ENCODE measurements around the gene LAMTOR1. TPM values are rescaled to one million over a fixed set of nuclear protein-coding genes. Genes with fewer than 3 reads are reported as not detected.

The LAMTOR1 gene
- total and polyA plus RNA-seq, 5 donors from 2014 or later = 48.5 to 116 (median 101) TPM

- H3K4me1 Mint-ChIP-seq = peaks cover 2 to 16% (median 7%) of the 10 kb centered on the region in 4 donors
- peak overlapping the region in 2 of 3 donors; percentile 44 to 80 for H3K27ac Mint-ChIP-seq
- ATAC-seq (ENCODE audit: low read depth in 2 of 2) (no peak), DNase-seq (no peak)
- no peak overlapping the region for H3K4me3 ChIP-seq (ENCODE audit: low read depth, low read length)
- no peak overlapping the region for H3K27ac ChIP-seq (ENCODE audit: insufficient read depth, low read length, poor library complexity, severe bottlenecking)
- H3K27me3 Mint-ChIP-seq = no peaks in the 10 kb centered on the region
- H3K4me1 ChIP-seq (ENCODE audit: control insufficient read depth, insufficient read depth, low read length, poor library complexity, severe bottlenecking) = peaks cover under 1% of the 10 kb centered on the region
- H3K36me3 ChIP-seq (ENCODE audit: control insufficient read depth, insufficient read depth, low read length) = no peaks in the 10 kb centered on the region
- H3K9me3 Mint-ChIP-seq = no peaks in the 10 kb centered on the region
- peaks cover 3% of the 10 kb centered on the region for H3K36me3 Mint-ChIP-seq
- no peaks in the 10 kb centered on the region for H3K27me3 ChIP-seq (ENCODE audit: control insufficient read depth, insufficient read depth, low read length)
- no peaks in the 10 kb centered on the region for H3K9me3 ChIP-seq (ENCODE audit: control insufficient read depth in 2 of 2, low read length in 2 of 2)
- H3K4me3 Mint-ChIP-seq = no peak overlapping the region
Measured at GRCh38 chr11:72048766-72049460, 54.2 kb downstream of the LAMTOR1 start.

Other genes with a start within 250 kb of the LAMTOR1 start
- gene DEFB131B, start 224.8 kb downstream of the LAMTOR1 start, total RNA-seq = not detected
- not detected for gene DEFB131B, start 224.8 kb downstream of the LAMTOR1 start, polyA plus RNA-seq
- gene XNDC1N, start 174.7 kb downstream of the LAMTOR1 start, total RNA-seq = 21.7 TPM
- gene XNDC1N, start 174.7 kb downstream of the LAMTOR1 start, polyA plus RNA-seq = 1 to 10 TPM; 4.7 to 9.6 (median 6.3) TPM
- gene RNF121, start 174.3 kb downstream of the LAMTOR1 start, total RNA-seq = 23.6 TPM
- 10 to 100 TPM in 2 of 4 donors, 1 to 10 TPM in 2; 8.8 to 13.1 (median 10.2) TPM for gene RNF121, start 174.3 kb downstream of the LAMTOR1 start, polyA plus RNA-seq
- gene IL18BP, start 104.4 kb downstream of the LAMTOR1 start, total RNA-seq = 22.8 TPM
- gene IL18BP, start 104.4 kb downstream of the LAMTOR1 start, polyA plus RNA-seq = 10 to 100 TPM; 10.4 to 19.1 (median 12.5) TPM
- gene NUMA1, start 22.8 kb downstream of the LAMTOR1 start, total RNA-seq = 272 TPM
- gene NUMA1, start 22.8 kb downstream of the LAMTOR1 start, polyA plus RNA-seq = 10 to 100 TPM; 14.0 to 27.2 (median 20.5) TPM
- 1.5 TPM for gene LRRC51, start 22.4 kb downstream of the LAMTOR1 start, total RNA-seq
- 1 to 10 TPM; 2.8 to 9.4 (median 6.3) TPM for gene LRRC51, start 22.4 kb downstream of the LAMTOR1 start, polyA plus RNA-seq
- not detected for gene TOMT, start 2.6 kb upstream of the LAMTOR1 start, total RNA-seq
- not detected for gene TOMT, start 2.6 kb upstream of the LAMTOR1 start, polyA plus RNA-seq
- gene ANAPC15, start 9.4 kb upstream of the LAMTOR1 start, total RNA-seq = 46.3 TPM
- 100 to 1,000 TPM in 2 of 4 donors, 10 to 100 TPM in 2; 86.1 to 103 (median 98.4) TPM for gene ANAPC15, start 9.4 kb upstream of the LAMTOR1 start, polyA plus RNA-seq
- gene FOLR3, start 32.4 kb upstream of the LAMTOR1 start, total RNA-seq = not detected
- under 1 TPM in 1 of 4 donors, not detected in 3; 0.32 TPM for gene FOLR3, start 32.4 kb upstream of the LAMTOR1 start, polyA plus RNA-seq
- not detected for gene FOLR1, start 88.8 kb upstream of the LAMTOR1 start, total RNA-seq
- not detected for gene FOLR1, start 88.8 kb upstream of the LAMTOR1 start, polyA plus RNA-seq
- not detected for gene FOLR2, start 113.5 kb upstream of the LAMTOR1 start, total RNA-seq
- under 1 TPM in 1 of 4 donors, not detected in 3; 0.26 TPM for gene FOLR2, start 113.5 kb upstream of the LAMTOR1 start, polyA plus RNA-seq
- gene INPPL1, start 121.5 kb upstream of the LAMTOR1 start, total RNA-seq = 101 TPM
- 1 to 10 TPM; 3.6 to 4.5 (median 4.2) TPM for gene INPPL1, start 121.5 kb upstream of the LAMTOR1 start, polyA plus RNA-seq
- gene PHOX2A, start 140.9 kb upstream of the LAMTOR1 start, total RNA-seq = not detected
- not detected for gene PHOX2A, start 140.9 kb upstream of the LAMTOR1 start, polyA plus RNA-seq